HG02678 (cell line): ENCODE measurements around the gene MSI2.

Experiments
- ATAC-seq: cut with Tn5 transposase; IDR thresholded peaks from one replicate; pipeline ENCODE4 v1.9.1; 2021; ENCODE audit warnings: mild to moderate bottlenecking, moderate library complexity; ENCODE audit not compliant: unreplicated experiment

The MSI2 gene

DNA sequence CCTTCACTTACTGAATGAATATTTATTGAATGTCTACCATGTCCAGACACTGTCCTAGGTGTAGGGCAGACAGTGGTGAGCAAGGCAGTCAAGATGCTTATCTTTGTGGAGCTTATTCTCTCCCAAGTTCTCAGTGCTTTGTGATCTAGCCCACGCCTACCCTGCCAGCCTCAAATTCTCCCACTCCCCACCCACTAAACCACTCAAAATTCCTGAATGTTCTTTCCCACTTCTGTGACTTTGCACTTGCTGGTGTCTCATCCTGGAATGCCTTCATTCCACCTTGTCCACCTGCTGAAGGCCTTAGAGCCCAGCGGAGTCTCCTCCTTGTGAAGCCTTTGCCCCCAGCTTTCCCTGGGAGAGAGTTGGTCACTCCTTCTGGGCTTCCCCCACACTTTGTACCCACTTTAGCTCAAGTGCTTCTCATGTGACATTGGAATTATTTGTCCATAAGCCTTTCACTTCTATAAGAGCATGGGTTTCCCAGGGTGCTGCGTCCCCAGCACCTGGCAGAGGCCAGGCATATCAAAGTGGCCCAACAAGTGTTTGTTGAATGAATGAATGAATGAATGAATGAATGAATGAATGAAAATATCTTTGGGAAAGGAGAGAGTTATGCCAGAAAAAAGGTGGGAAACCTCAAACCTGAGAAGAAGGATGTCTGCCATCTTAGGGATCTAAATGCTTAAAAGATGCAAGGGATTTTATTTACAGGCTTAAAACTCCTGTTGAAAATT is 465.8 kb downstream of the MSI2 start:
- no peak for ATAC-seq

DNA sequence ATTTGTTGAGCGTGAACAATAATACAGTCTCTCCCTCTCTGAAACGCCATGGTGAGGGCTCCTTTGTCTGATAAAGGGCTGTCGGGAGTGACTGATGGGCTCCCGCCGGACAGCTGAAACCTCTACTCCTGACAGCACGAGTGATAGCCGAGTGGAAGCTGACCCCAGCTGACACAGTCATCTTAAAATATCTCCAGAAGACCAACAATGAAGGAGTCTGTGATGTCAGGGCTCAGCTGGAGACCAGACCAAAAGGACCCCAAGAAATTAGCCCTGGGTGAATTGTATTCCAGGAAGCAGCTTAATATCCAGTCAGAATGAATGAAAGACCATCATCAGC is 466.4 kb downstream of the MSI2 start:
- no peak for ATAC-seq

DNA sequence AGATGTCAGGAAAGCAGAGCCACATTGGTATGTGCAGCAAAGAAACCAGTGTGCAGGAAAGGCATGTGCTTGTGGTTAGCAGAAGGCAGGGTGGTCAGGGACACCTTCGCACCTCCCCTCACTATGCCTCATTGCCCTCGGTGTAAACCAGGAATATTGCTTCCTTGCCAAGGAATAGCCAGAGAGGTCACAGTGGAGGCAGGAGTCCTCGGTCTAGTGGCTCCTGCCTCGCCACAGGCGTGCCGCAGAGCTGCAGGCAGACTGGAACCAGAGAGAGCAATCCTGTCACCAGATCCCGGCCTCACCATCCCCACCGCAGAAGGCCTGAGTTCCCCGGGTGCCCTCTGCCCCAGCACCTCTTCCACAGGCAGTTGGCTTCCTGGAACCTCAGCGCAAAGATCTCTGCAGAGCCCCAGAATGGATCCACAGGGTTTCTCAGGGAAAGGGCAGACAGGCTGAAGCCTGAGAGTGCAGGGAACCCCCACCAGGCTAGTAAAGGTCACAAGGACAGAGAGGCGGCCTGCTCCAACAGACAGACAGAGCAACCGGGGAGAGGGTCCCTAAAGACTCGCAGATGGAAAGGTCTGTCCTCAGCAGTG is 467.2 kb downstream of the MSI2 start:
- no peak for ATAC-seq

DNA sequence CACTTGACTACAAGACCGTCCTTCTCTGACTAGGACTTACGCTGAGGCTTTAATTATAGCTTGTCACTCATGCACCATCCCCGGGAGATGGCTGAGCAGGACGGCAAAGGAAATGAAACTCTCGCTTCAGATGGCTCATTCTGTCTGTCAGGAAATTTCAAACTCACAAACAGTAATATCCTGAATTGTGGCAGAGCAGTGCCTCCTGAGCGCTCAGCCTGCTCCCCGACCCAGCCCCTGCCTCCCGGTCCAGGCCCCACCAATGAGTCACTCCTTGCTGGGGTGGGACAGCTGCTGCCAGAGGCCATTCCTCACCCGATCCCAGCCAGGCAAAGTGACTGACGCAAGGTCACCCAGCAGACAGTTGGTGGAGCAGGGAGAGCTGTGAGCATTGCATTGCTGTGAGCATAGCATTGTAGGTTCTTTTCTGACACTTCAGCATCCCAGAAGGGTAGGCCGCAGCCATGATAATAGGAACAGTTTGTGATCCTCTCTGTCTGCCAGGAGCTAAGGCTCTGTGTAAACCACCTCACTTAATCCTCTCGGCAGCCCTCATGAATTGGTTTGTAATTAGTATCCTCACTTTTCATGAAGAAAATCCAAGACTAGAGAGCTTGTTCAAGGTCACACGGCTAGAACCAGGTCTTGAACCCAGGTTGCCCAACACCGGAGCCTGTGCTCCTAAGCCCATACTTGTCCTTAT is 467.9 kb downstream of the MSI2 start:
- peak; percentile 59 for ATAC-seq

DNA sequence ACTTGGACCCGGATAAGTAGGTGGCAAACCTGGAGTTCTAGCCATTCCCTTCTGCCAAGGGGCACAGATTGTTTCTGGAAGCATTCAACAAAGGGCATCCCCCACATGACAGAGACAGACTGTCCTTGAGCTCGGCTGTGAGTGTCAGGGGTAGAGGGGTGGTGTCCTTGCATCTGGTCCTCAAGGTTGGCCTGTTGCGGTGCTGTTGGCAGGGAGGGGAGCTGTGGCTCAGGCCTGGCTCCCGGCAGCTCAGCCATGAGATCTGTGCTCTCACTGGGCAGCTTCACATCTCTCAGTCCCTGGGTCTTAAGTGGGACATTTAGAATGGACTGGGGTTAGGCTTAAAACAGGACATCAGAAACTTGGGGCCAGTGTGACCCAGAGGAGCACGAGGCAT is 468.4 kb downstream of the MSI2 start:
- ATAC-seq: no peak

DNA sequence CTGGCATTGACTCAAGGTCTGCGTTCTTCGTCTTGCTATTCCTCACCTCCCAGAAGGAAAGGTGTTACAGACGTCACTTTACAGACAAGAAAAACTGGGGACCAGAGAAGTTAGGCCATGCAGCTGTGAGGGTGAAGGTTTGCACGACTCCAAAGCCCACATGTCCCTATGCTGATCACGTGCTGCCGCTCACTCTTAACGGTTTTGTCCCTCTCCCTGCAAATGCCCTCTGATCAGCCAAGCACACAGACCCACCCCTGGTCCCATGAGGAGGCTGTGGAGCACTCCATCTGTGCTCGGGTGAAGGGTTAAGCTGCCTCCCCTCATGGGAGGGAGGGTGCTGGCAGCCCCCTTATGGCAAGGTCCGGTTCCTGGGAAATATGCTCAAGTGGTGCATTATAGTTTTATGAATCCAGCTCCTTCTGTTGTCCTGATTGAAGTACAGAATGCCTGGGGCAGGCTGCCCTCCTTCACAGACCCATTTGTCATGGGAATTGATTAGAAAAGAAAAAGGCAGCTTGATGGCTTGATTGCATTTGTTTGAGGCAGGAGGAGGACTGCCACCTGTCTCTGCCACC is 470.0 kb downstream of the MSI2 start:
- no peak for ATAC-seq

DNA sequence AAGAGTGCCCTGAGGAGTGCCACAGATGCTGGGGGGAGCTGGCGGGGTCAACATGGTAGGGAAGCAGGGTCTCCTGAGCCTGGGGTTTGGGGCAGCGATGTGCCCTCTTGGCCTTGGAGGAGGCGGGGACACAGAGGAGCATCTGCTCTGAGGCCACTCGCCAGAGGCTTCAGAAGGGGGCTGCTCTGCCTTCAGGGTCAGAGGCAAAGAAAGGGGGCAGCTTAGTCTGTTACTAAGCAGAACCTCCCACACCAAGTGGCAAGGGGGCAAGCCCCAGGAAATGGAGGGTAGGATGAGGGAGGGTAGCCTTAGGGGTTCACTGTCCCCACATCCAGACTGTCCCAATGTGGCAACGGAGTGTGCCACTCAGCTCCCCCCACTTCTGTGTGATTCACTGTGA is 470.5 kb downstream of the MSI2 start:
- no peak for ATAC-seq

DNA sequence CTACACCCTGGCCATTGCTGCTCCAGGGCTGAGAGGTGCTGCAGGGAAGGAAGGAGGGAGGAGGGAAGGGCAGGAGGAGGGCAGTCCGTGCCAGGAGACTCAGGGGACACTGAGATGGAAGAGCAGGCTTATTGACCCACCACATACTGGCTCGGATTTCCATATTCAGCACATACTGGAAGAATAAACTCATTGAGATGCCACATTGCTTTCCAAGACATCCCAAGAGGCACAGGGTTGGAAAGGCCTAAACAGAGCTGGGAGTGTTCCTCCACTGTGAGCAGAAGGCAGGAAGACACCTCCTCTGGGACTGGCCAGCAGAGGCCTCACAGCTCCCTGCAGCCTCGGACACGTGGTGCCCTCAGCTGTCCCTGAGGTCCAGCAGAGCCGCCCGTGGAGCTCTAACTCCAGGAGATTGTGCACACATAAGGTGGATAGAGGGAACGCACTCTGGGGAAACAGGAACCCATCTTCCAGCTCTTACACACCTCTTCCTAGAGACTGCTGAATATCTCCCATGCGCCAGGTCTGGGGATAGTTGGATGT is 471.4 kb downstream of the MSI2 start:
- no peak for ATAC-seq

DNA sequence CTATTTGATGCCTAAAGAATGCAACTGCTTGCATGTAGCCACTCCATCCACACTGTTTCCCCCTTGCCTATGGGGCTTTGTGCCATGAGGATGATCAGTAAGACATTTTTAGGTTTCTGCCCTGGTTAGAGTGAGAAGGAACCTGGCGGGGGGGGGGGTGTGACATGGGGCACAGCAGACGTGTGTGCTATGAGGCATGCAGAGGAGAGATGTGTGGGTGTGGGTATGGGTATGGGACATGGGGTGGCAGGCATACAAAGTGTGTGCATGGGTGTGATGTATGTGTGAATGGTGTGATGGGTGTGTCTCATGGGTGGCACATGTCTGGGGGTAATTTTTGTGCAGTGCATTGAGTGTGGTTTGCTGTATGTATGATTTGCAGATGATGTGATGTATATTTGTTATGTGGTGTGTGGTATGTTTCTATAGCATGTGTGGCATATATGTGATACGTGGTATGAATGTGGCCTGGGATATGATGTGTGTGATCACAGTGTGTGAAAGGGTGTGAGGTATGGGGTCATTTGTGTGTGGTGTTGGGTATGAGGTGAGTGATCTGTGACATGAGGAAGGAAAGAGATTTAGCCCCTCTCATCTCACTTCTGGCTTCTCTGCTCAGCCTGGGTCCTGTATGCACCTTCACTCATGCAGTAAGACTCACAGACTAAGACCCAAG is 473.8 kb downstream of the MSI2 start:
- ATAC-seq: no peak

DNA sequence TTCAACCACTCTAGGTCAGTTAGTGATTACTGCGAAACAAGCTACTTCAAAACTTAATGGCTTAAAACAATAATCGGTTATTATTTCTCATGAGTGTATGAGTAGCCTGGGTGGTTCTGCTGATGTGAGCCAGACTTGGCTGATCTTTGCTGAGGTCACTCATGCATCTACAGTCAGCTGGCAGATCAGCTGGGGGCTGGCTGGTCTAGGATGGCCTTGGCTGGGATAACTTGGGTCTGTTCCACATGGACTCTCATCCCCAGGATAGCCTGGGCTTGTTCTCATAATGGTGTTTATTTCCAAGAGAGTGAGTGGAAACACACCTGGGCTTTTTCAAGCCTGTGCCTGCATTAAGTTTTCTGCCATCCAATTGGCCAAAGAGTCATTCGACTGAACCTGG is 475.7 kb downstream of the MSI2 start:
- no peak for ATAC-seq

DNA sequence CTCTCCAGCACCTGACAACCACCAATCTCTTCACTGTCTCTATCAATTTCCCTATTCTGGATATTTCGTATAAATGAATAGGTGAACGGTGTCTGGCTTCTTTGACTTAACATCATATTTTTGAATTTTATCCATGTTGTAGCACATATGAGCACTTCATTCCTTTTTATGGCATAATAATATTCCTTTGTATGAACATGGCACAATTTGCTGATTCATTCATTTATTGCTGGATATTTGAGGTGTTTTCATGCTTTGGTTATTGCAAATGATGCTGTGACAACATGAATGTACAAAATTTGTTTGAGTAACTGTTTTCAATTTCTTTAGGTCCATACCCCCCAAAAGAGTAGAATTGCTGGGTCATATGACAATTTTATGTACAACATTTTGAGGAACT is 476.8 kb downstream of the MSI2 start:
- ATAC-seq: no peak
